SKM-1 treated with dmso at 0.1 percent for 144 hours (cell line): ENCODE results near the gene SEMA5A.
A peak's percentile ranks its signal among the peaks of the same experiment; 100 is the strongest.

Source experiments
- DNase-seq: peaks from one replicate; lab custom pipeline; 2025; ENCODE audit not compliant: unreplicated experiment; lab: John Stamatoyannopoulos, UW

Gene SEMA5A

GRCh38 chr5:9342161-9342787, 203.6 kb downstream of the SEMA5A start:
- DNase-seq: no peak

DNA sequence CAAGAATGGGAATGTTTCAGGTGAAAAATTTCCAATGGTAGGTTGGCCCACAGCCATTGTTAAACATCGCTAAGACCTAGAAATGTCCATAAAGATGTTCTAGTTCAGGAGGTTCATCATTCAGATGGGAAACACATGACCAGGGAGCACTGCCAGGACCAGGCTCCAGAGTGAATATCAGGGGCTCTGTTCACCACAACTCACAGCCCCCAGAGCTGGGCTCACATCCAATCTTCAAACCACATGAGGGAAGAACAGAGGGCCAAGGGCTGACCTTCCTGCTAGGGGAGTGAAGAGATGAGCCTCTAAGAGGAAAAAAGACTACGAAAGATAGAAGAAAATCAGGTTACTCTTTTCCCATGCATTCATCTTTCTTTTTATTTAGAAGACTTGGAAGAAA, 205.8 kb downstream of the SEMA5A start:
- no peak for DNase-seq

- DNase-seq: peak; percentile 1
These were observed 206.6 kb downstream of the SEMA5A start for GRCh38 chr5:9339206-9339818.

DNA sequence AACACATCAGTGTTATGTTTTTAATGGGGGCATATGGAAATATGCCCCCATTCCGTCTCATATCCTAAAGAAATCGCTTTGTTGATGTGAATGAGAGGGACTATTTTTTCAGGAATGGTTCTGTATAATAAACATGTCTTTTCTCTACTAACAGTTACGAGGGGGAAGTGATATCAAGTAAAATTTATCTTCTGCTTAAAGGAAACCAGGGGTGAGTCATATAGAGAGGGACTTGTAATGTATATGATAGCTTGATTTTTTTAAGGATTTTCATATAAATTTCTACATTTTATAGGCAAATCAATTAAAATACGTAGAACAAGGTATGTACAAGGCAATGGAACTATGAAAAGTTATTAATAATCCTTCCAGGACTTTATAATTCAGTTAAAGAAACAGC, 207.1 kb downstream of the SEMA5A start:
- no peak for DNase-seq

- no peak for DNase-seq
These were observed 207.8 kb downstream of the SEMA5A start for GRCh38 chr5:9337928-9338595.

DNA sequence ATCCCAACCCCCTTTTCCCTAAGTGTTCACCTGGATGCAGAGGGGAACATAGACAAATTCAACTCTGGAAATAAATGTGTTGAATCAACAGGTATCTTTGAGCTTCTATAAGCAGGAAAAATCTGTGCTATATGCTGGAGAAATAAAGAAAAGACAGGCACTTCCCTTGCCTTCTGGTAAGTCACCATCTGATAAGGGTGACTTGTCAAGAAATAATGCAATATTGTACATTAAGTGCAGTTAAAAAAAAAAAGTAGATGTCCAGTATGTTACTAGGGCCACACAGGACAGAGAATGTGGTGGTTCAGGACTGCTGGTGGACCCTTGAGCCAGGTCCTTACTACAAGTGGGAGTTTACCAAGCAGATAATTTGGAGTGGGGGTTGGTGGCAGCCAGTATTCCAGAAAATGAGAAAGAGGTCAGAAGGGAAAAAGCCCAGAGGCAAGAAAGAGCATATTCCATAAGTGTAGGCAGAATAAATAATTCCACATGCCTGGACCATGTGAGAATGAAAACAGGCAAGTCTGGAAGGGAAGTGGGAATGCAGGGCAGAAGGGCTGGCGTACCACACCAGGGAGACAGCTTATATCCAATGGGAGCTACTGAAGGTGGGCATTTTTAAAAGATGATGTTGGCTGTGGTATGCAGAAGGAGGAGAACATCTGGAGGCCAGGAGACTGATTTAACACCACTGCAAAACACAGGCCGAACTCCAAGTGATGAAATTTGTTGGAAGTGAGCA, 209.9 kb downstream of the SEMA5A start:
- no peak for DNase-seq

DNA sequence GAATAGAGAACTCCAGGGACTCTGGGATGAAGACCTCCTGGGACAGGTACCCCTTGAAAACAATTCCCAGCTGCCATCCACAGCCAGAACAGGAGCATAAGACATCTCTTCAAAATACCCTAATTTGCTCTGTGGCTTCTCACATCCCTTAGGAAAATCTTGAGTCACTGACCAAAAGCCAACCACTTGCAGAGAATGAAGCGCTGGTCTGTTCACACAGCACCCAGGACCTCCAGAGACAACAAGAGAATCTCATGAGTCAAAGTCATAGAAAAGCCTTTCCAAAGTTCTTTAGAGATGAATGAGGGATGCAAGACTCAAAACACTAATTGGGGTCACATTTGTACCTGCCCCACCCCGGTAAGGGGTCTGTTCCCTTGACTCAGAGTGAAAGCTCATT, 210.6 kb downstream of the SEMA5A start:
- no peak for DNase-seq

DNA sequence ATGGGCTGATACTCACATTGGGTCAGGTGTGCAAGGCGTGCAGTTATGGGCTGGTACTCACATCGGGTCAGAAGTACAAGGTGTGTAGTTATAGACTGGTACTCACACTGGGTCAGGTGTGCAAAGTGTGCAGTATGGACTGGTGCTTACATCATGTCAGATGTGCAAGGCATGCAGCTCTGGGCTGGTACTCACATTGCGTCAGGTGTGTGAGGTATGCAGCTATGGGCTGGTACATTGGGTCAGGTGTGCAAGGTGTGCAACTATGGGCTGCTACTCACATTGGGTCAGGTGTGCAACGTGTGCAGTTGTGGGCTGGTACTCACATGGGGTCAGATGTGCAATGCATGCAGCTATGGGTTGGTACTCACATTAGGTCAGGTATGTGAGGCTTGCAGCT, 213.8 kb downstream of the SEMA5A start:
- DNase-seq: no peak

DNA sequence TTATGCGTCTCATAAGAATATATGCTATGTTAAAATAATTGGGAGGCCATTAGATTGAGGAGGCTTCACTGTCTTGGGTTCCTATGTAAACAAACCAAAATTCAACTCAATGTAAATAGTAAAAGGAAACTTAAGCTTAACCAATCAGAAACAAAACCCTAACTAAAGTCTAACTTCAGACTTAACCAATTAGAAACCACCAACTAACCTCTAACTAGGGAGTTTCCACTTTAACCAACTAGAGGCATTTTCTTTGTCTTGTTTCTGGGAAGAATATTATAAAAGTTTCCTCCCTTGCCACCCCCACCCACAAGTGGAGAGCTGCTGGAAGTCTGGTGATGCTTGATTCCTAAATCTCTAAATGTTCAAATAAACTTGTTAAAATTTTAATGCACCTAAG, 214.5 kb downstream of the SEMA5A start:
- no peak for DNase-seq

DNA sequence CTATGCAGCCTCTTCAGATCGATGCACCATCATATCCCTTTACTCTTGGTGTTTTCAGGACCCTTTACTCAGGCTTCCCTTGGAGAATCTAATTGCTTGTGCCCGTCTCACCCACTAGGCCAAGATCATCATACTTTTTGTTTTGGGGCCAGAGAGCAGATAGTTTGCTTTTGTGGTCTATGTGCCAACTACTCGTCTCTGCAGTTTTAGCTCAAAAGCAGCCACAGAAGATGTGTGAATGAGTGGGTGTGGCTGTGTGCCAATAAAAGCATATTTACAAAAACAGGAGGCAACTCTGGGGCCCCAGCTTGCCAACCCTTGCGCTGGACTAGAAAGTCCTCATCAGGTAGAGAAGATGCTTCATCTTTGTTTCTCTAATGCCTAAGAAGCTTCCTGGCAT, 216.8 kb downstream of the SEMA5A start:
- DNase-seq: no peak

DNA sequence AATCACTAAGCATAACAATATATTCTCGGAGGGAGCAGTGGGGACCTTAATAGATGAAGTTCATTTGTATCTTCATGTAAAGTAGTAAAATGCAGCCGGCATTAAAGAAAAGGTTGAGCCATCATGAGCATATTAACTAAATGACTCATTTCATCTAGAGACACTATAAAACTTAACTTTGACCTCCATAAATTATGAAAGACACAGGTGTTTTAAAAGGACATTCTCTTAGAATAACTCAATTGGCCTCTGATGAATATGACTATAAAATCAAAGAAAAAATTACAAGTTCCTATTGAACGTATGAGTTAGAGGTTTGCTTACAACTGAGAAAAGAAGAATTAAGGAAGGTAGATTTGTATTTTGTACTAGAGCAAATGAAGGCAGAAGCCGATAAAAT, 220.3 kb downstream of the SEMA5A start:
- DNase-seq: no peak

DNA sequence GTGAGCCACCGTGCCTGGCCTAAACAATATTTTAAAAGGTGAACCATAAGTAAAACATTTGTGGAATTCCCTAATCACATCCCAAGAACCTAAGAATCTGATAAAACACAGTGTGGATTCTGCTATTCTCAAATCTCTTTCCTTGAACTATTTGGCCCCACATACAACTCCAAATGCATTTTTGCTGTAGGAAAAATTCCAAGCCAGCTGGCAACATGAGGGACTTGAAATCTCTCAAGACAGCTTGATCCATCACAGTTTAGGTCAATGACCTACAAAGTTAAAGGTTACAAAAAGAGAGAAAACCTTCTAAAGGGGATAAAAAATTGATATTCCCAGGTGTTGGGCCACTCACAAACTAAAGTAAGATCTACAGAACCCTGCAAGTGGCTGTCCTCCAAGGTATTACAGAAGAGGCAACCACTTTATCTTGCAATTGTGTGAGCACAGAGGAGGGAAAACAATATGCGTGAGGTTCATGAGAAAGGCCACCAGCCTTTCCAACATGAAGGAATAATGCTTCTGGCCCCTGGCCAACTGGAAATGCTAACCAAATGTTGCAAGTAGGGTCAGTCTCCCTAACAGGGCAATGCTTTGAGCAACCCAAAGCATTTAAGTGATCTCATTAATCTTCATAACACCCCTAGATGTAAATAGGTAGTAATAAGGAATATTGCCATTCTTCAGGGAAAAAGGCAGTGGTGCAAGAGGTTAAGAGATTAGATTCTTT, 221.4 kb downstream of the SEMA5A start:
- DNase-seq: no peak

DNA sequence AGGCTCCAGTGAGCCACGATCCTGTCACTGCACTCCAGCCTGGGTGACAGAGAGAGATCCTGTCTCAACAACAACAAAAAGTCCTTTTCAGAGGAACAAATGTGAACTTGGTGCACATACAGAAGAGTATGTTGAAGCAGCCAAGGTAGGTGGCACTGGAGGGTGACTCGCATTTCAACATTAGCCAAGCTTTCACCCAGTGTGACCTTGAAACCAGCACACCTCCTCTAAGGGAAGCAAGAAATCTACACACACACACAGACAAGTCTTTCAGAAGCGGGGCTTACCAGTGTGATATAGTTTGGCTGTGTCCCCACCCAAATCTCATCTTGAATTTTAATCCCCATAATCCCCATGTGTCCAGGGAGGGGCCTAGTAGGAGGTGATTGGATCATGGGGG, 225.2 kb downstream of the SEMA5A start:
- no peak for DNase-seq

DNA sequence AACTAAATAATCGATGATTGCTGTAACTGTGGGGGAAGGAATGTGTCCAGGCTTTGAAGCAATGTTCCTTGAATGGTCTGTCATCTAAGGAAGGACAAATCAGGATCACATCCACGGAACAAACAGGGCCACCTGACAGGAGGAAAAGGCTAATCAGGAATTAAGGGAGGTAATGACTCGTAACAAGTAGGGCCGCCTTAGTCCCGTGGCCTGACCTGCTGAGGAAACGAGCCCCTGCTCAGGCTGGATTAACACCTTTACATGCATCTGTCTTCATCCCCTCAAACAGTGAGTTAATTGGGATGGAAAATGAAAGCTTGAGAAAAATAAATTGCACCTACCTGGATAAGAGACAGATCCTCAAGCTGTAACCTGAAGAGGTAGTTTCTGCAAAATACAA, 227.8 kb downstream of the SEMA5A start:
- DNase-seq: no peak

DNA sequence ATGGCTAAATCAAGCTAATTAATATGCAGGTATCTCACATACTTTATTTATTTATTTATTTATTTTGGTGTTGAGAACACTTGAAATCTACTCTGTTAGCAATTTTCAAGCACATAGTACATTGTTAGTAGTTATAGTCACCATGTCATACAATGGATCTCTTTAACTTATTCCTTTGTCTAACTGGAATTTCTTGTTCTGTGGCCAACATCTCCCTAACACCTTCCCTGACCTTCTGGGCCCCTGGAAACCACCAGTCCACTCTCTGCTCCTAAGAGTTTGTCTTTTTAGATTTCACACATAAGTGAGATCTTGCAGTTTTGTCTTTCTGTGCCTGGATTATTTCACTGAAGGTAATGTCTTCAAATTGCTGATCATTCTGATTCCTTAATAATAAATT, 229.1 kb downstream of the SEMA5A start:
- no peak for DNase-seq

DNA sequence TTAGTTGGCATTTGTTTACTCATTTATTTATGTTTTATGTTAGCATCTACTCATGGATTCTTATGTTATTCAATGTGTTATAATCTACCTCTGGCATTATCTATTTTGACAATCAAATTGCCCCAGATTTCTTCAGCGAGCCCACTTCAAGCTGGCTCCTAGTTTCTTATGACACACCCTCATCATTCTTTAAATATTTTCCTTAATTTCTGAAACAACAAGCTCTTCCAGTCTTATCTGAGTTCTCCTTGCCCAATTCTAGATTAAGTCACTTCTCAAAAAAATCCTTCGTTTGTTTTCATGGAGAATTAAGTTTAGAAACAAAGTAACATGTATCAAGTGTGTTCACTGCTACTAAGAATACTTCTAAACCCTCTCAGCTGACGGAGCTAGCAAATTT, 229.8 kb downstream of the SEMA5A start:
- DNase-seq: no peak

DNA sequence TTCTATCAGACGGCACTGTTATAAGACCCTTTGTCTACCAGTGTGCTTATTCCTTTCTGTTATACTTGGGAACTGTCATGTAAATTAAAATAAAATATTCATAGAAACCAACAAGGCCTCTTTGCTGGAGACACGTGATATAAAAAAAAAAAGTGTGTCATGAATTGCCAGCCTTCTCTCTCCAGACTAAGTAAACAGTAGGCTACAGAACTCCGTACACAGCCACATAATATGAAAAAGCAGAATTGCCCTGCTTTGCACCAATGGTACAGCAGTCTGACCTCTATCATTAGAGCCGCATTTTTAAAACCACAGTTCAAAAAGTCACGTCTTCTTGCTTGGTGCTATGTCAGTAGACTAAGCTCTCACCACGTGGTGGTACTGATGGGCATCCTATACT, 231.3 kb downstream of the SEMA5A start:
- DNase-seq: no peak

GRCh38 chr5:9313751-9314150, 232.1 kb downstream of the SEMA5A start:
- DNase-seq: no peak

DNA sequence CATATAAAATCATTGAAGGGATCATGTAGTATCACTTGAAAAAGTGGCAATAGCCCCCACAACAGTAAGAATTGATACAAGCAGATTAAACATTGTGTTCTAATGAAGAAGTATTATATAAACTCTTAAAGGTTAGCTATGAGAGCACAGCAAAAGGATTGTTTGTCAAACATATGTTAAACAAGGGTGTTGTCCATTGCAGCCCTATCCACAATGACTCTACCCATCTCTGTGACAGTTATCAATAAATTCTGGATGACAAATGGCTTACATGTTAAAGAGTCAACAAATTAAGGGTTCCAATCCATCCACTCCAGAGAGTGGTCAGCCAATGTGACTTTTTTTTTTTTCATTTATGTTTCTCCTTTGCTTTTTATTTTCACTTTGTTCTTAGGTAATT, 238.7 kb downstream of the SEMA5A start:
- DNase-seq: no peak

DNA sequence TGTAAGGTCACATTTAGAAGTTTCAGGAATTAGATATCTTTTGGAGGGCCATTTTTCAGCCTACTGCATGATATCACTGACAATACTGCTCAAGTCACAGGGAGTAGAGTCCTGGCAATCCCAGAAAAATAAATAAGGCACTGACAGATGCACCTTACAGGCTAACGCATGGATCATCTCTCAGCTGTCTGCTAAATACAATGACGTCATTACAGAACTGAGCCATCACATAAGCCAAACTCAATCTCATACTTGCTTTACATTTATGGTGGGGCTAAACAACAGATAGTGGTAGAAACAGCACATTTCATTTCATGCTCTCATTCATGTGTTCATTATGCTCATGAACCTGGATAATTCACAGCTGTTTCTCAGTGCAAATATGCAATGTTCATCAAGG, 243.7 kb downstream of the SEMA5A start:
- no peak for DNase-seq

- DNase-seq: no peak
These were observed 244.7 kb downstream of the SEMA5A start for GRCh38 chr5:9301200-9301599.
